Measurements from ENCODE around the gene PRIM2. TPM values are rescaled to one million over a fixed set of nuclear protein-coding genes. Genes with fewer than 3 reads are reported as not detected.

PRIM2 gene
- polyA plus RNA-seq (10.0 and 12.5 TPM in 2 replicates), polyA minus RNA-seq (19.5 and 22.2 TPM in 2 replicates)

- Histone ChIP-seq H3K36me3 (ENCODE audit: insufficient read depth, low read length) (no peaks in the 10 kb centered on the region), H3K9ac (ENCODE audit: low read length) (peak within 1 kb of the TSS; percentile 51), H3K79me2 (replicated peaks; ENCODE audit: insufficient read depth, low read length) (peaks cover 13% of the 10 kb centered on the region), H3F3A (ENCODE audit: insufficient read depth, low read length, poor library complexity, severe bottlenecking) (no peaks in the 10 kb centered on the region), H3K27ac (ENCODE audit: low read length) (no peak within 1 kb of the TSS), H3K4me2 (ENCODE audit: low read length) (peak within 1 kb of the TSS; percentile 82), H3K9me3 (ENCODE audit: low read length) (no peaks in the 10 kb centered on the region), H3K27me3 (ENCODE audit: insufficient read depth, low read depth, low read length) (no peaks in the 10 kb centered on the region), H4K20me1 (ENCODE audit: insufficient read depth) (no peaks in the 10 kb centered on the region), H2AFZ (ENCODE audit: low read depth, low read length) (peak within 1 kb of the TSS; percentile 53), H3K9me2 (ENCODE audit: insufficient read depth, low read length) (no peaks in the 10 kb centered on the region), H3K4me3 (ENCODE audit: low read length) (peak within 1 kb of the TSS; percentile 74)
- TF ChIP-seq SMC3 (conservative IDR thresholded peaks at IDR 0.05; ENCODE audit: poor library complexity): no peak
- TF ChIP-seq EP300 (conservative IDR thresholded peaks at IDR 0.05; ENCODE audit: poor library complexity, severe bottlenecking): no peak
- peak; percentile 26 for TF ChIP-seq REST (IDR thresholded peaks at IDR 0.05; ENCODE audit: borderline replicate concordance)
- TF ChIP-seq, protein P1, sequence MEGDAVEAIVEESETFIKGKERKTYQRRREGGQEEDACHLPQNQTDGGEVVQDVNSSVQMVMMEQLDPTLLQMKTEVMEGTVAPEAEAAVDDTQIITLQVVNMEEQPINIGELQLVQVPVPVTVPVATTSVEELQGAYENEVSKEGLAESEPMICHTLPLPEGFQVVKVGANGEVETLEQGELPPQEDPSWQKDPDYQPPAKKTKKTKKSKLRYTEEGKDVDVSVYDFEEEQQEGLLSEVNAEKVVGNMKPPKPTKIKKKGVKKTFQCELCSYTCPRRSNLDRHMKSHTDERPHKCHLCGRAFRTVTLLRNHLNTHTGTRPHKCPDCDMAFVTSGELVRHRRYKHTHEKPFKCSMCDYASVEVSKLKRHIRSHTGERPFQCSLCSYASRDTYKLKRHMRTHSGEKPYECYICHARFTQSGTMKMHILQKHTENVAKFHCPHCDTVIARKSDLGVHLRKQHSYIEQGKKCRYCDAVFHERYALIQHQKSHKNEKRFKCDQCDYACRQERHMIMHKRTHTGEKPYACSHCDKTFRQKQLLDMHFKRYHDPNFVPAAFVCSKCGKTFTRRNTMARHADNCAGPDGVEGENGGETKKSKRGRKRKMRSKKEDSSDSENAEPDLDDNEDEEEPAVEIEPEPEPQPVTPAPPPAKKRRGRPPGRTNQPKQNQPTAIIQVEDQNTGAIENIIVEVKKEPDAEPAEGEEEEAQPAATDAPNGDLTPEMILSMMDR (IDR thresholded peaks at IDR 0.05; ENCODE audit: poor library complexity, severe bottlenecking): no peak
- peak; percentile 54 for TF ChIP-seq POLR2AphosphoS5 (IDR thresholded peaks at IDR 0.05)
- peak; percentile 87 for TF ChIP-seq MXI1 (conservative IDR thresholded peaks at IDR 0.05; ENCODE audit: poor library complexity, severe bottlenecking)
These were observed at the start of gene PRIM2 for GRCh38 chr6:57317060-57317943. TSS of gene PRIM2 (plus strand) at chr6:57317630. CDS start at chr6:57318446, 816 bp downstream.

DNA sequence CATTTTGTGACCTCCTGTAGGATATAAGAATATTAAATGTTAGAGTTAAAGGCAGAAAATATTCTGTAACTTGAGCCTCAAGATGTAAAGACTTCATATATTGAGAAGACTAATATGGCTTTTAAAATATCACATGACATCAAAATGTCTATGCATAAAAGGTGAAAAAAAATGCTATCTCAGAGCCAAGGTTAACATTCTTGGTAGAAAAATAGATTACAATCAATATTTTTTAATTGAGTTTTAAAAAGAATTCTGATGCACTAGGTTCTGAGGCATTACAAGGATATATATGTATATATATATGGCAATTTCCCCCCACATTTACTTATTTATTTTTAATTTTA lies 49.2 kb upstream of the PRIM2 start:
- no peak overlapping the region for H3K27ac ChIP-seq (ENCODE audit: low read length)
- TF ChIP-seq EP300 (conservative IDR thresholded peaks at IDR 0.05; ENCODE audit: poor library complexity, severe bottlenecking) (no peak), RAD21 (conservative IDR thresholded peaks at IDR 0.05) (no peak), EZH2 (IDR thresholded peaks at IDR 0.05; ENCODE audit: borderline replicate concordance, insufficient read depth, low read length, poor library complexity, severe bottlenecking) (no peak), MXI1 (conservative IDR thresholded peaks at IDR 0.05; ENCODE audit: poor library complexity, severe bottlenecking) (no peak), TAF1 (IDR thresholded peaks at IDR 0.05; ENCODE audit: low read depth) (no peak), SMC3 (conservative IDR thresholded peaks at IDR 0.05; ENCODE audit: poor library complexity) (no peak), REST (IDR thresholded peaks at IDR 0.05; ENCODE audit: borderline replicate concordance) (no peak), POLR2AphosphoS5 (IDR thresholded peaks at IDR 0.05) (no peak)
- TF ChIP-seq, protein P1 (IDR thresholded peaks at IDR 0.05; ENCODE audit: poor library complexity, severe bottlenecking): no peak

More for the DNA sequence above, 49.2 kb upstream of the PRIM2 start:
- no peaks in the 10 kb centered on the region for H4K20me1 ChIP-seq (ENCODE audit: insufficient read depth)
- no peak overlapping the region for H2AFZ ChIP-seq (ENCODE audit: low read depth, low read length)
- no peaks in the 10 kb centered on the region for H3K9me3 ChIP-seq (ENCODE audit: low read length)
- no peaks in the 10 kb centered on the region for H3K9me2 ChIP-seq (ENCODE audit: insufficient read depth, low read length)
- no peak overlapping the region for H3K4me2 ChIP-seq (ENCODE audit: low read length)
- H3K9ac ChIP-seq (ENCODE audit: low read length): no peak overlapping the region
- no peak overlapping the region for H3K4me3 ChIP-seq (ENCODE audit: low read length)
- H3K36me3 ChIP-seq (ENCODE audit: insufficient read depth, low read length): no peaks in the 10 kb centered on the region
- no peaks in the 10 kb centered on the region for H3K27me3 ChIP-seq (ENCODE audit: insufficient read depth, low read depth, low read length)
- H3K79me2 ChIP-seq (replicated peaks; ENCODE audit: insufficient read depth, low read length): no peaks in the 10 kb centered on the region
- H3F3A ChIP-seq (ENCODE audit: insufficient read depth, low read length, poor library complexity, severe bottlenecking): no peaks in the 10 kb centered on the region

Data from neural cell (in vitro differentiated cells).